Measurements from ENCODE around the gene PLCD3.

GRCh38 chr17:45172541-45173286 lies 40.4 kb upstream of the PLCD3 start:
- TF ChIP-seq TAF1 (IDR thresholded peaks at IDR 0.05; ENCODE audit: borderline replicate concordance, insufficient read depth, low read length) (no peak), POLR2AphosphoS5 (IDR thresholded peaks at IDR 0.05; ENCODE audit: low read depth, low read length) (no peak)

Measured in PFSK-1 (cell line).